ENCODE data around the gene PELI2.

DNA sequence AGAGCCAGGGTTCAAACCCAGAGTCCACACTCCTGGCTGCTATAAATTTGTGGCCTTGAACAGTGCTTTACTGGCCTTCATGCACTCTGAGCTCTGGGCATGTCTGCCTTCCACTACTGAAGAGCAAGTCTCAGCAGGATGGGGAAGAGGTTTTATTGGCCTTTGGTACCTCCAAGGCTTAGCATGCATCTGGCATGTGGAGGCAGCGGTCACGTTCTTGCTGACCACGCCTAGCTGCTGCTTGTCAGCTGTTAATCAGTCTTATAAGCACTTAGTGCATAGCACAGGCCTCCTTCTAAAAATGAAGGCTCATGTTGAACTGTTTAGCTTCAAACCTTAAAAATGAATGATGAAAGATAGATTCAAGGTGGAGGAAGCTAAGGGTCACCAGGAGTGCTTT lies 177.5 kb downstream of the PELI2 start:
- TF ChIP-seq, protein P1, sequence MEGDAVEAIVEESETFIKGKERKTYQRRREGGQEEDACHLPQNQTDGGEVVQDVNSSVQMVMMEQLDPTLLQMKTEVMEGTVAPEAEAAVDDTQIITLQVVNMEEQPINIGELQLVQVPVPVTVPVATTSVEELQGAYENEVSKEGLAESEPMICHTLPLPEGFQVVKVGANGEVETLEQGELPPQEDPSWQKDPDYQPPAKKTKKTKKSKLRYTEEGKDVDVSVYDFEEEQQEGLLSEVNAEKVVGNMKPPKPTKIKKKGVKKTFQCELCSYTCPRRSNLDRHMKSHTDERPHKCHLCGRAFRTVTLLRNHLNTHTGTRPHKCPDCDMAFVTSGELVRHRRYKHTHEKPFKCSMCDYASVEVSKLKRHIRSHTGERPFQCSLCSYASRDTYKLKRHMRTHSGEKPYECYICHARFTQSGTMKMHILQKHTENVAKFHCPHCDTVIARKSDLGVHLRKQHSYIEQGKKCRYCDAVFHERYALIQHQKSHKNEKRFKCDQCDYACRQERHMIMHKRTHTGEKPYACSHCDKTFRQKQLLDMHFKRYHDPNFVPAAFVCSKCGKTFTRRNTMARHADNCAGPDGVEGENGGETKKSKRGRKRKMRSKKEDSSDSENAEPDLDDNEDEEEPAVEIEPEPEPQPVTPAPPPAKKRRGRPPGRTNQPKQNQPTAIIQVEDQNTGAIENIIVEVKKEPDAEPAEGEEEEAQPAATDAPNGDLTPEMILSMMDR (conservative IDR thresholded peaks at IDR 0.05 in 1 of 2, IDR thresholded peaks at IDR 0.05 in 1 of 2; ENCODE audit: low read depth in 1 of 2, low read length in 2 of 2), result no peak
- TF ChIP-seq EZH2 (IDR thresholded peaks at IDR 0.05; ENCODE audit: low read length, missing control alignments), result no peak
